Gastroesophageal sphincter (tissue), 3 donors: ENCODE data around the gene LPP.

Experiments
- EP300 ChIP-seq: sonication (generic); formaldehyde crosslinking; IDR thresholded peaks from one replicate; pipeline ENCODE4 v1.6.1; 2017; ENCODE audit warnings: antibody characterized with exemption, mild to moderate bottlenecking
- POLR2A ChIP-seq, 2 donors: fragments of 450-650 bp; IDR thresholded peaks; one replicate each; pipeline ENCODE4 v1.6.1; 2017; ENCODE audit warnings: antibody characterized with exemption in 2 of 2, mild to moderate bottlenecking in 2 of 2, moderate library complexity in 1 of 2
- TF ChIP-seq, protein P1 (sequence below), 4 experiments: fragments of 200-600 bp in 2 of 4; fragments of 450-650 bp in 2 of 4; sonication (generic) in 1 of 4; IDR thresholded peaks; one replicate each; pipeline ENCODE4 v1.5.1; 2017 to 2019; ENCODE audit warnings: antibody characterized with exemption in 4 of 4, mild to moderate bottlenecking in 2 of 4, moderate library complexity in 2 of 4

DNA sequence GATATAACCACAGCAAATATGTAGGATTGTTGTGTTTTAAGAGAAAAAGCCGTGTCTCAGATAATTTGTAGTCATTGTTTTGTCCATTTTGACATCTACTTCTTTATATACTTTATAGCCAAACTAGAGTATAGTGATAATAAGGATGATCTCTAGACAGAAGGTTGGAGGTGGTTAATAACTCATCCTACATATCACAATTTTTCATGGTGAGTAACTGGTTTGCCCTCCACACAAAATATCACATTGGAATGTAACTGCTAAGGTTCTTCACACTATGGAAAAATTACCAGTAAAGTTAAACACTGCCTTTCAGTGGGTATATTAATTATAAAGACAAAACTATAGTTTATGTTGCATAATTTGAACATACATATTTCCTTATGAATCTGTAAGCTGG lies 380.7 kb downstream of the LPP start:
- TF ChIP-seq POLR2A (IDR thresholded peaks at IDR 0.05), result no peak
- TF ChIP-seq, protein P1, sequence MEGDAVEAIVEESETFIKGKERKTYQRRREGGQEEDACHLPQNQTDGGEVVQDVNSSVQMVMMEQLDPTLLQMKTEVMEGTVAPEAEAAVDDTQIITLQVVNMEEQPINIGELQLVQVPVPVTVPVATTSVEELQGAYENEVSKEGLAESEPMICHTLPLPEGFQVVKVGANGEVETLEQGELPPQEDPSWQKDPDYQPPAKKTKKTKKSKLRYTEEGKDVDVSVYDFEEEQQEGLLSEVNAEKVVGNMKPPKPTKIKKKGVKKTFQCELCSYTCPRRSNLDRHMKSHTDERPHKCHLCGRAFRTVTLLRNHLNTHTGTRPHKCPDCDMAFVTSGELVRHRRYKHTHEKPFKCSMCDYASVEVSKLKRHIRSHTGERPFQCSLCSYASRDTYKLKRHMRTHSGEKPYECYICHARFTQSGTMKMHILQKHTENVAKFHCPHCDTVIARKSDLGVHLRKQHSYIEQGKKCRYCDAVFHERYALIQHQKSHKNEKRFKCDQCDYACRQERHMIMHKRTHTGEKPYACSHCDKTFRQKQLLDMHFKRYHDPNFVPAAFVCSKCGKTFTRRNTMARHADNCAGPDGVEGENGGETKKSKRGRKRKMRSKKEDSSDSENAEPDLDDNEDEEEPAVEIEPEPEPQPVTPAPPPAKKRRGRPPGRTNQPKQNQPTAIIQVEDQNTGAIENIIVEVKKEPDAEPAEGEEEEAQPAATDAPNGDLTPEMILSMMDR (IDR thresholded peaks at IDR 0.05), result no peak
- no peak for TF ChIP-seq EP300
